Heart left ventricle (tissue), 16 donors: ENCODE results near the gene FGFRL1. TPM values are rescaled to one million over a fixed set of nuclear protein-coding genes. Genes with fewer than 3 reads are reported as not detected.
A peak's percentile ranks its signal among the peaks of the same experiment; 100 is the strongest.

ENCODE experiments used
- ATAC-seq, 4 donors: fragments of 200-7000 bp; cut with Tn5 transposase; one replicate each; pipeline ENCODE4 v1.9.1; 2020 to 2022; ENCODE audit warnings: moderate library complexity in 4 of 4, mild to moderate bottlenecking in 3 of 4, moderate number of reproducible peaks in 1 of 4
- DNase-seq, 5 donors: peaks; one replicate each; pipeline ENCODE4 v3.0.0-alpha.2; 2020
- H3K27ac ChIP-seq, 12 donors: fragments of 200-600 bp; sonication (generic) in 4 of 12; one replicate each; pipeline versions ENCODE4 v1.5.0 to v1.8.0; 2016 to 2022; ENCODE audit warnings: mild to moderate bottlenecking in 2 of 12
- H3K27me3 ChIP-seq, 9 donors: fragments of 200-600 bp; sonication (generic) in 2 of 9; one replicate each; pipeline versions ENCODE4 v1.5.1 to v1.8.0; 2016 to 2022; ENCODE audit warnings: mild to moderate bottlenecking in 3 of 9
- H3K36me3 ChIP-seq, 9 donors: fragments of 200-600 bp; sonication (generic) in 2 of 9; one replicate each; pipeline versions ENCODE4 v1.5.0 to v1.8.0; 2018 to 2022; ENCODE audit warnings: mild to moderate bottlenecking in 2 of 9
- H3K4me1 ChIP-seq, 12 donors: fragments of 200-600 bp; sonication (generic) in 4 of 12; one replicate each; pipeline versions ENCODE4 v1.5.0 to v1.8.0; 2016 to 2022; ENCODE audit warnings: mild to moderate bottlenecking in 3 of 12
- H3K4me3 ChIP-seq, 12 donors: fragments of 200-600 bp; sonication (generic) in 4 of 12; one replicate each; pipeline versions ENCODE4 v1.5.0 to v1.8.0; 2017 to 2022; ENCODE audit warnings: mild to moderate bottlenecking in 9 of 12, moderate library complexity in 4 of 12
- H3K9me3 ChIP-seq, 12 donors: fragments of 200-600 bp; sonication (generic) in 4 of 12; one replicate each; pipeline versions ENCODE4 v1.5.0 to v1.8.0; 2016 to 2022; ENCODE audit warnings: mild to moderate bottlenecking in 1 of 12
- POLR2A ChIP-seq, 2 donors: fragments of 450-650 bp; IDR thresholded peaks; one replicate each; pipeline ENCODE4 v1.6.1; 2017; ENCODE audit warnings: antibody characterized with exemption in 2 of 2, mild to moderate bottlenecking in 2 of 2, moderate library complexity in 2 of 2
- WGBS, 4 donors: extraction: QIAGEN DNeasy Blood & Tissue Kit in 2 of 4; methylation state at CpG; one replicate each; pipeline versions ENCODE4 v1.1.5 to v1.1.7; 2013 to 2018; 5-methylcytosine and 5-hydroxymethylcytosine counted together
- intact Hi-C, 10 donors: fragments of 100-400 bp; cut with DNase I; formaldehyde crosslinking; loops; one replicate each; pipeline versions ENCODE4 v1.11.1 to v1.14.2; 2022
- polyA plus RNA-seq, 2 donors: library from polyadenylated mRNA; stranded (reverse); fragments of 200-250 nt; gene quantifications; one replicate each; pipeline ENCODE4 v1.2.3, GENCODE V29; 2013
- total RNA-seq, 9 donors: library from RNA; depleted of rRNA in 2 of 9; stranded (reverse); fragments of >200 nt in 2 of 9; fragmentation: NEBNext Ultra II Directional in 3 of 9; extraction: Animal tissue kit (Norgen Biotek cat#: 25700) in 3 of 9; gene quantifications; one replicate each; pipeline versions ENCODE4 v1.1.0 to v1.2.4, GENCODE V29; 2016 to 2023
- TF ChIP-seq, protein P1 (sequence below), 12 donors: fragments of 200-600 bp; sonication (generic) in 4 of 12; IDR thresholded peaks; one replicate each; pipeline versions ENCODE4 v1.5.0 to v1.8.0; 2018 to 2022; ENCODE audit warnings: antibody characterized with exemption in 12 of 12, mild to moderate bottlenecking in 5 of 12
- donor health status: ischemic (EF 13 %, LVEDD 7.1; RV severe dilation, severe dysfunction).
- donor health status: healthy with polysubstance abuse.
- donor health status: DM: no; HTN: yes; CAD: no.
- donor health status: DM: no; HTN: no; CAD: no.
- donor health status: ischemic (EF 25% LVEDD 6.9; RV normal size, moderate dysfunction).
- donor health status: ischemic (EF 25% LVEDD 5.7; RV mildly dilated, moderate dysfunction).
- donor health status: healthy.
- donor health status: DM: yes; HTN: yes; CAD: no.
- donor health status: ischemic (EF 35%, LVEDD 5.7; RV mildly dilated, moderate dysfunction).
- donor health status: nonischemic (EF 11% LVEDD 7.7; RV severe dilation, severe dysfunction).
- donor health status: DM: yes; HTN: yes; CAD: no.
- donor health status: PGD.
- donor health status: ischemic (EF 29% LVEDD 5.4; RV normal size, mild dysfunction).
- donor health status: nonischemic (EF 23%, LVEDD 6.1; RV moderate dilation, normal function).

FGFRL1 gene
- total and polyA plus RNA-seq, 11 donors = 23.6 to 90.7 (median 30.6) TPM

- Histone ChIP-seq H3K27ac (no peak overlapping the region), H3K4me3 (no peak overlapping the region), H3K9me3 (no peaks in the 10 kb centered on the region), H3K27me3 (peaks cover 0 to 70% (median 26%) of the 10 kb centered on the region in 9 donors), H3K36me3 (no peaks in the 10 kb centered on the region), H3K4me1 (peaks cover 0 to 23% (median 5%) of the 10 kb centered on the region in 12 donors)
- intact Hi-C loops = no loop called here
- peak in 1 of 5 donors; percentile 41 for DNase-seq
- ATAC-seq = peak in 1 of 4 donors; percentile 13
- 58 to 79% (median 64%) methylated on average over 3 to 16 of the region's 16 CpGs for WGBS, 4 donors
- TF ChIP-seq, protein P1, sequence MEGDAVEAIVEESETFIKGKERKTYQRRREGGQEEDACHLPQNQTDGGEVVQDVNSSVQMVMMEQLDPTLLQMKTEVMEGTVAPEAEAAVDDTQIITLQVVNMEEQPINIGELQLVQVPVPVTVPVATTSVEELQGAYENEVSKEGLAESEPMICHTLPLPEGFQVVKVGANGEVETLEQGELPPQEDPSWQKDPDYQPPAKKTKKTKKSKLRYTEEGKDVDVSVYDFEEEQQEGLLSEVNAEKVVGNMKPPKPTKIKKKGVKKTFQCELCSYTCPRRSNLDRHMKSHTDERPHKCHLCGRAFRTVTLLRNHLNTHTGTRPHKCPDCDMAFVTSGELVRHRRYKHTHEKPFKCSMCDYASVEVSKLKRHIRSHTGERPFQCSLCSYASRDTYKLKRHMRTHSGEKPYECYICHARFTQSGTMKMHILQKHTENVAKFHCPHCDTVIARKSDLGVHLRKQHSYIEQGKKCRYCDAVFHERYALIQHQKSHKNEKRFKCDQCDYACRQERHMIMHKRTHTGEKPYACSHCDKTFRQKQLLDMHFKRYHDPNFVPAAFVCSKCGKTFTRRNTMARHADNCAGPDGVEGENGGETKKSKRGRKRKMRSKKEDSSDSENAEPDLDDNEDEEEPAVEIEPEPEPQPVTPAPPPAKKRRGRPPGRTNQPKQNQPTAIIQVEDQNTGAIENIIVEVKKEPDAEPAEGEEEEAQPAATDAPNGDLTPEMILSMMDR (IDR thresholded peaks at IDR 0.05) = no peak
Observed at GRCh38 chr4:1058997-1059665, 47.7 kb downstream of the FGFRL1 start.

DNA sequence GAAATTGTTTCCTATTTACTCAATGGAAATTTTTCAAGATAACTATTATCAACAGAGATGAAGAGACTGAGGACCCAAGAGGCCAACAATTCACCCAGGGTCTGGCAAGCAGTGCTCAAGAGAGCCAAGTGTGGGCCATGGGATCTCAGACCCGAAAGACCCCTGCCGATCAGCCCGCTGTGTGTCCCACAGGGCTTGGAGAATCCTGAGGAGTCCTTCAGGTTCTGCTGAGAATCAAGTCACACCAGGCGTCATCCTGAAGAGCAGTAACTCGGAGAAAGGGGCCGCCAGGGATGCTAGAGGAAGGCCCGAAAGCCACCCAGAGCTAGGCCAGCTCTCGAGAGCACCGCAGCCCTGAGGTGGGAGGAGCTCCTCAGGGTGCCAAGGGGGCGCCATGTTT is 48.7 kb downstream of the FGFRL1 start:
- Histone ChIP-seq H3K27ac (no peak overlapping the region), H3K36me3 (no peaks in the 10 kb centered on the region), H3K27me3 (peaks cover 0 to 70% (median 26%) of the 10 kb centered on the region in 9 donors), H3K4me3 (no peak overlapping the region), H3K9me3 (no peaks in the 10 kb centered on the region), H3K4me1 (peaks cover 0 to 23% (median 5%) of the 10 kb centered on the region in 12 donors)
- WGBS, 4 donors = 53 to 84% (median 71%) methylated on average over 9 to 10 of the region's 10 CpGs
- no peak for TF ChIP-seq POLR2A (IDR thresholded peaks at IDR 0.05)
- TF ChIP-seq, protein P1 (IDR thresholded peaks at IDR 0.05) = no peak
- ATAC-seq (no peak), DNase-seq (no peak)
- intact Hi-C loops = no loop called here

- intact Hi-C loops = no loop called here
- peaks cover 0 to 65% (median 23%) of the 10 kb centered on the region in 9 donors for H3K27me3 ChIP-seq
- no peak for TF ChIP-seq POLR2A (IDR thresholded peaks at IDR 0.05)
- WGBS, 4 donors = 88 to 93% (median 90%) methylated on average over 8 to 9 of the region's 9 CpGs
- ATAC-seq = no peak
- H3K4me1 ChIP-seq = peaks cover 0 to 18% (median 2%) of the 10 kb centered on the region in 12 donors
- peak in 1 of 5 donors; percentile 42 for DNase-seq
- H3K4me3 ChIP-seq = no peak overlapping the region
- no peaks in the 10 kb centered on the region for H3K9me3 ChIP-seq
- H3K36me3 ChIP-seq = no peaks in the 10 kb centered on the region
- no peak overlapping the region for H3K27ac ChIP-seq
Observed at GRCh38 chr4:1060621-1061020, 49.2 kb downstream of the FGFRL1 start.

DNA sequence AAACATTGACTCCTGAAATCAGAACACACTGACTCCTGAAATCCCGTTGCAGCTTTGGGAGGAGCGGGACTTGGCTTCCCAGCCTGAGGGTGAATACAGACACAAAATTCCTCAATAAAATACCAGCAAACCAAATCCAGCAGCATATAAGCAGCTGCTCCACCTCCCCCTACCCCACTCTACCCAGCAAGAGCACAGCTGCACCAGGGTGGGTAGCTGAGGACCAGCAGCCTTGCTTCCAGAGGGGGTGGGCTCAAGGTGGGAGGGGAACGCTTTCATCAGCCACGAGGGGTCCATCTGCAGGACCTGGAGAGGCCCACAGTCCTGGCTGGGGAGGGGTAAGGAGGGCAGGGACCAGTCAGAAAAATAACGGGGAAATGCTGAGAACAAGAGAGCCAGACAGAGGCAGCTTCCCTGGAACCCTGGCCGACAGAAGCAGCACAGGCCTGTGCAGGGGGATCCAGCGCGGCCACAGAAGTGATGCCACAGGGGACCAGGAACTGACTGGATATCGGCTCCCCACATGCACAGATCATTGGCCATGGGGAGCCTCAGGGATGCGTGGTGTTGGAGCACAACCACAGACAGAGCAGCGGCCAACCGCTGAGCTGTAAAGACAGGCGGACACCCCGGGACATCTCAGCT is 49.8 kb downstream of the FGFRL1 start:
- intact Hi-C loops = no loop called here
- DNase-seq (peak in 1 of 5 donors; percentile 43), ATAC-seq (no peak)
- Histone ChIP-seq H3K27me3 (peaks cover 0 to 64% (median 20%) of the 10 kb centered on the region in 9 donors), H3K9me3 (no peaks in the 10 kb centered on the region), H3K27ac (no peak overlapping the region), H3K4me1 (peaks cover 0 to 13% (median 0%) of the 10 kb centered on the region in 12 donors), H3K4me3 (no peak overlapping the region), H3K36me3 (no peaks in the 10 kb centered on the region)
- no peak for TF ChIP-seq POLR2A (IDR thresholded peaks at IDR 0.05)
- TF ChIP-seq, protein P1 (IDR thresholded peaks at IDR 0.05) = no peak
- 78 to 84% (median 81%) methylated on average over 10 to 14 of the region's 14 CpGs for WGBS, 4 donors
